GM18499 (cell line): ENCODE data around the gene TBATA.

ENCODE experiments used
- ATAC-seq: cut with Tn5 transposase; IDR thresholded peaks from one replicate; pipeline ENCODE4 v1.9.1; 2021; ENCODE audit warnings: moderate number of reproducible peaks; ENCODE audit not compliant: insufficient read depth, unreplicated experiment

Gene TBATA

GRCh38 chr10:70722820-70723424 is 62.3 kb downstream of the TBATA start:
- ATAC-seq = no peak
